Central memory CD8-positive, alpha-beta T cell (primary cell): ENCODE data around the gene URM1.

Source experiments
- ATAC-seq: fragments of 150-1000 bp; cut with Tn5 transposase; replicated peaks from 2 replicates; pipeline ENCODE4 v1.10.0; 2022; ENCODE audit warnings: mild to moderate bottlenecking, moderate FRiP score, moderate number of reproducible peaks; ENCODE audit not compliant: poor library complexity, severe bottlenecking; ENCODE audit errors: extremely low read depth
- DNase-seq, 2 donors: peaks; one replicate each; pipeline ENCODE4 v3.0.0; 2021; ENCODE audit warnings: low spot score in 2 of 2
- H3K27ac Mint-ChIP-seq: one replicate; pipeline ENCODE4 v1.8.0; 2022; ENCODE audit warnings: low read depth, mild to moderate bottlenecking, moderate library complexity, mixed read lengths
- H3K27me3 Mint-ChIP-seq: one replicate; pipeline ENCODE4 v1.8.0; 2022; ENCODE audit warnings: mixed read lengths
- H3K36me3 Mint-ChIP-seq: one replicate; pipeline ENCODE4 v1.8.0; 2022; ENCODE audit warnings: mild to moderate bottlenecking, moderate library complexity, mixed read lengths; ENCODE audit not compliant: insufficient read depth
- H3K4me1 Mint-ChIP-seq: one replicate; pipeline ENCODE4 v1.8.0; 2022; ENCODE audit warnings: mixed read lengths
- H3K4me3 Mint-ChIP-seq: one replicate; pipeline ENCODE4 v1.8.0; 2022; ENCODE audit warnings: mild to moderate bottlenecking, moderate library complexity, mixed read lengths
- H3K9me3 Mint-ChIP-seq: one replicate; pipeline ENCODE4 v1.8.0; 2022; ENCODE audit warnings: mixed read lengths

Gene URM1

GRCh38 chr9:128361296-128361985 is 9.7 kb upstream of the URM1 start:
- peaks cover under 1% of the 10 kb centered on the region for H3K27me3 Mint-ChIP-seq
- H3K4me3 Mint-ChIP-seq, result peak overlapping the region; percentile 65
- peaks cover 12% of the 10 kb centered on the region for H3K4me1 Mint-ChIP-seq
- no peaks in the 10 kb centered on the region for H3K9me3 Mint-ChIP-seq
- ATAC-seq (no peak), DNase-seq (no peak)
- H3K36me3 Mint-ChIP-seq, result peaks cover 6% of the 10 kb centered on the region
- peak overlapping the region; percentile 72 for H3K27ac Mint-ChIP-seq

- peak overlapping the region; percentile 65 for H3K4me3 Mint-ChIP-seq
- peaks cover 12% of the 10 kb centered on the region for H3K4me1 Mint-ChIP-seq
- H3K27ac Mint-ChIP-seq, result peak overlapping the region; percentile 72
- peaks cover 7% of the 10 kb centered on the region for H3K27me3 Mint-ChIP-seq
- peak; percentile 87 for ATAC-seq
- no peaks in the 10 kb centered on the region for H3K9me3 Mint-ChIP-seq
- H3K36me3 Mint-ChIP-seq, result peaks cover 6% of the 10 kb centered on the region
- peak; percentile 47 to 49 for DNase-seq
Observed at GRCh38 chr9:128361986-128362646, 9.1 kb upstream of the URM1 start.

GRCh38 chr9:128362774-128363173 is 8.4 kb upstream of the URM1 start:
- H3K9me3 Mint-ChIP-seq, result no peaks in the 10 kb centered on the region
- peaks cover 12% of the 10 kb centered on the region for H3K27me3 Mint-ChIP-seq
- no peak for DNase-seq
- H3K4me3 Mint-ChIP-seq, result no peak overlapping the region
- ATAC-seq, result no peak
- peaks cover 6% of the 10 kb centered on the region for H3K36me3 Mint-ChIP-seq
- peaks cover 12% of the 10 kb centered on the region for H3K4me1 Mint-ChIP-seq
- no peak overlapping the region for H3K27ac Mint-ChIP-seq

GRCh38 chr9:128365525-128365924 is 5.6 kb upstream of the URM1 start:
- Mint-ChIP-seq H3K27me3 (peaks cover 12% of the 10 kb centered on the region), H3K27ac (no peak overlapping the region), H3K4me1 (peaks cover 17% of the 10 kb centered on the region), H3K9me3 (no peaks in the 10 kb centered on the region), H3K36me3 (no peaks in the 10 kb centered on the region), H3K4me3 (no peak overlapping the region)
- DNase-seq, result no peak
- no peak for ATAC-seq

- DNase-seq, result no peak
- ATAC-seq, result no peak
- H3K27ac Mint-ChIP-seq, result no peak overlapping the region
- no peaks in the 10 kb centered on the region for H3K9me3 Mint-ChIP-seq
- H3K36me3 Mint-ChIP-seq, result peaks cover 4% of the 10 kb centered on the region
- H3K4me3 Mint-ChIP-seq, result no peak overlapping the region
- peaks cover 34% of the 10 kb centered on the region for H3K4me1 Mint-ChIP-seq
- peaks cover 12% of the 10 kb centered on the region for H3K27me3 Mint-ChIP-seq
Observed at GRCh38 chr9:128369024-128369706, 2.0 kb upstream of the URM1 start.

GRCh38 chr9:128370367-128370751 is 815 bp upstream of the URM1 start:
- Mint-ChIP-seq H3K4me3 (peak overlapping the region; percentile 93), H3K9me3 (no peaks in the 10 kb centered on the region), H3K27ac (peak overlapping the region; percentile 95), H3K27me3 (peaks cover 12% of the 10 kb centered on the region), H3K36me3 (peaks cover 4% of the 10 kb centered on the region), H3K4me1 (peaks cover 34% of the 10 kb centered on the region)
- ATAC-seq, result no peak
- no peak for DNase-seq

GRCh38 chr9:128371630-128372117 is 500 bp downstream of the URM1 start:
- peaks cover 34% of the 10 kb centered on the region for H3K4me1 Mint-ChIP-seq
- no peak for DNase-seq

GRCh38 chr9:128372188-128372641 is 1.0 kb downstream of the URM1 start:
- ATAC-seq (no peak), DNase-seq (no peak)
- Mint-ChIP-seq H3K4me1 (peaks cover 34% of the 10 kb centered on the region), H3K36me3 (peaks cover 4% of the 10 kb centered on the region), H3K4me3 (peak overlapping the region; percentile 93), H3K27ac (peak overlapping the region; percentile 95), H3K9me3 (no peaks in the 10 kb centered on the region), H3K27me3 (peaks cover 4% of the 10 kb centered on the region)

More at GRCh38 chr9:128371630-128372117, 500 bp downstream of the URM1 start:
- H3K4me3 Mint-ChIP-seq, result peak overlapping the region; percentile 93
- peak overlapping the region; percentile 95 for H3K27ac Mint-ChIP-seq
- no peaks in the 10 kb centered on the region for H3K9me3 Mint-ChIP-seq
- peaks cover 4% of the 10 kb centered on the region for H3K36me3 Mint-ChIP-seq
- no peak for ATAC-seq
- peaks cover 10% of the 10 kb centered on the region for H3K27me3 Mint-ChIP-seq

- ATAC-seq, result no peak
- Mint-ChIP-seq H3K4me3 (peak overlapping the region; percentile 93), H3K9me3 (no peaks in the 10 kb centered on the region), H3K27me3 (no peaks in the 10 kb centered on the region), H3K4me1 (peaks cover 34% of the 10 kb centered on the region), H3K36me3 (peaks cover 8% of the 10 kb centered on the region), H3K27ac (no peak overlapping the region)
- no peak for DNase-seq
Observed at GRCh38 chr9:128372784-128373183, 1.6 kb downstream of the URM1 start.

GRCh38 chr9:128374221-128374675 is 3.1 kb downstream of the URM1 start:
- ATAC-seq (no peak), DNase-seq (no peak)
- Mint-ChIP-seq H3K36me3 (peaks cover 22% of the 10 kb centered on the region), H3K4me1 (peaks cover 34% of the 10 kb centered on the region), H3K27me3 (no peaks in the 10 kb centered on the region), H3K27ac (no peak overlapping the region), H3K4me3 (no peak overlapping the region), H3K9me3 (no peaks in the 10 kb centered on the region)

- Mint-ChIP-seq H3K36me3 (peaks cover 27% of the 10 kb centered on the region), H3K27ac (no peak overlapping the region), H3K9me3 (no peaks in the 10 kb centered on the region), H3K4me1 (peaks cover 26% of the 10 kb centered on the region), H3K4me3 (no peak overlapping the region), H3K27me3 (no peaks in the 10 kb centered on the region)
- ATAC-seq (no peak), DNase-seq (no peak)
Observed at GRCh38 chr9:128375865-128376264, 4.7 kb downstream of the URM1 start.

GRCh38 chr9:128382261-128382660 is 11.1 kb downstream of the URM1 start:
- DNase-seq, result no peak
- no peak for ATAC-seq
- H3K4me1 Mint-ChIP-seq, result peaks cover 6% of the 10 kb centered on the region
- no peak overlapping the region for H3K27ac Mint-ChIP-seq
- no peaks in the 10 kb centered on the region for H3K9me3 Mint-ChIP-seq
- H3K4me3 Mint-ChIP-seq, result no peak overlapping the region
- no peaks in the 10 kb centered on the region for H3K27me3 Mint-ChIP-seq
- peaks cover 35% of the 10 kb centered on the region for H3K36me3 Mint-ChIP-seq
